Measurements from ENCODE around the gene SVOP.

DNA sequence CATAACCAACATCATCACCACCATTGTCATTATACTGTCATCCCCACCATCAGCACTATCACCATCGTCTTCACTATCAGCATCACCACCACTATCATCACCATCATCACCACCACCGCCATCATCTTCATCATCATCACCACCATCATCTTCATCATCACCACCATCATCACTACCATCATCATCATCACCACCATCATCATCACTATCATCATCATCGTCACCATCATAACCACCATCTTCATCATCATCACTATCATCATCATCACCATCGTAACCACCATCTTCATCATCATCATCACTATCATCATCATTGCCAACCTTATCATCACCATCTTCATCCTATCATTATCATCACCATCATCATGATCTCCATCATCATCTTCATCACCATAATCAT is 39.0 kb downstream of the SVOP start:
- TF ChIP-seq, protein P1, sequence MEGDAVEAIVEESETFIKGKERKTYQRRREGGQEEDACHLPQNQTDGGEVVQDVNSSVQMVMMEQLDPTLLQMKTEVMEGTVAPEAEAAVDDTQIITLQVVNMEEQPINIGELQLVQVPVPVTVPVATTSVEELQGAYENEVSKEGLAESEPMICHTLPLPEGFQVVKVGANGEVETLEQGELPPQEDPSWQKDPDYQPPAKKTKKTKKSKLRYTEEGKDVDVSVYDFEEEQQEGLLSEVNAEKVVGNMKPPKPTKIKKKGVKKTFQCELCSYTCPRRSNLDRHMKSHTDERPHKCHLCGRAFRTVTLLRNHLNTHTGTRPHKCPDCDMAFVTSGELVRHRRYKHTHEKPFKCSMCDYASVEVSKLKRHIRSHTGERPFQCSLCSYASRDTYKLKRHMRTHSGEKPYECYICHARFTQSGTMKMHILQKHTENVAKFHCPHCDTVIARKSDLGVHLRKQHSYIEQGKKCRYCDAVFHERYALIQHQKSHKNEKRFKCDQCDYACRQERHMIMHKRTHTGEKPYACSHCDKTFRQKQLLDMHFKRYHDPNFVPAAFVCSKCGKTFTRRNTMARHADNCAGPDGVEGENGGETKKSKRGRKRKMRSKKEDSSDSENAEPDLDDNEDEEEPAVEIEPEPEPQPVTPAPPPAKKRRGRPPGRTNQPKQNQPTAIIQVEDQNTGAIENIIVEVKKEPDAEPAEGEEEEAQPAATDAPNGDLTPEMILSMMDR (IDR thresholded peaks at IDR 0.05; ENCODE audit: low read depth, low read length, missing input control), result no peak
- TF ChIP-seq, protein P2, sequence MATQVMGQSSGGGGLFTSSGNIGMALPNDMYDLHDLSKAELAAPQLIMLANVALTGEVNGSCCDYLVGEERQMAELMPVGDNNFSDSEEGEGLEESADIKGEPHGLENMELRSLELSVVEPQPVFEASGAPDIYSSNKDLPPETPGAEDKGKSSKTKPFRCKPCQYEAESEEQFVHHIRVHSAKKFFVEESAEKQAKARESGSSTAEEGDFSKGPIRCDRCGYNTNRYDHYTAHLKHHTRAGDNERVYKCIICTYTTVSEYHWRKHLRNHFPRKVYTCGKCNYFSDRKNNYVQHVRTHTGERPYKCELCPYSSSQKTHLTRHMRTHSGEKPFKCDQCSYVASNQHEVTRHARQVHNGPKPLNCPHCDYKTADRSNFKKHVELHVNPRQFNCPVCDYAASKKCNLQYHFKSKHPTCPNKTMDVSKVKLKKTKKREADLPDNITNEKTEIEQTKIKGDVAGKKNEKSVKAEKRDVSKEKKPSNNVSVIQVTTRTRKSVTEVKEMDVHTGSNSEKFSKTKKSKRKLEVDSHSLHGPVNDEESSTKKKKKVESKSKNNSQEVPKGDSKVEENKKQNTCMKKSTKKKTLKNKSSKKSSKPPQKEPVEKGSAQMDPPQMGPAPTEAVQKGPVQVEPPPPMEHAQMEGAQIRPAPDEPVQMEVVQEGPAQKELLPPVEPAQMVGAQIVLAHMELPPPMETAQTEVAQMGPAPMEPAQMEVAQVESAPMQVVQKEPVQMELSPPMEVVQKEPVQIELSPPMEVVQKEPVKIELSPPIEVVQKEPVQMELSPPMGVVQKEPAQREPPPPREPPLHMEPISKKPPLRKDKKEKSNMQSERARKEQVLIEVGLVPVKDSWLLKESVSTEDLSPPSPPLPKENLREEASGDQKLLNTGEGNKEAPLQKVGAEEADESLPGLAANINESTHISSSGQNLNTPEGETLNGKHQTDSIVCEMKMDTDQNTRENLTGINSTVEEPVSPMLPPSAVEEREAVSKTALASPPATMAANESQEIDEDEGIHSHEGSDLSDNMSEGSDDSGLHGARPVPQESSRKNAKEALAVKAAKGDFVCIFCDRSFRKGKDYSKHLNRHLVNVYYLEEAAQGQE (IDR thresholded peaks at IDR 0.05), result no peak
- no peak for TF ChIP-seq MAX (IDR thresholded peaks at IDR 0.05)
